Left kidney (tissue), 2 donors: ENCODE measurements around the gene AFG3L2. TPM values are rescaled to one million over a fixed set of nuclear protein-coding genes. Genes with fewer than 3 reads are reported as not detected.

ENCODE experiments used
- DNase-seq: peaks from one replicate; pipeline ENCODE4 v3.0.0-alpha.2; 2013
- polyA plus RNA-seq: library from polyadenylated mRNA; unstranded; fragments of 120-200 nt; gene quantifications from one replicate; pipeline ENCODE4 v1.2.1, GENCODE V29; 2013; ENCODE audit not compliant: insufficient read length

AFG3L2 gene
- polyA plus RNA-seq, 1 donor, result 84.9 TPM

DNA sequence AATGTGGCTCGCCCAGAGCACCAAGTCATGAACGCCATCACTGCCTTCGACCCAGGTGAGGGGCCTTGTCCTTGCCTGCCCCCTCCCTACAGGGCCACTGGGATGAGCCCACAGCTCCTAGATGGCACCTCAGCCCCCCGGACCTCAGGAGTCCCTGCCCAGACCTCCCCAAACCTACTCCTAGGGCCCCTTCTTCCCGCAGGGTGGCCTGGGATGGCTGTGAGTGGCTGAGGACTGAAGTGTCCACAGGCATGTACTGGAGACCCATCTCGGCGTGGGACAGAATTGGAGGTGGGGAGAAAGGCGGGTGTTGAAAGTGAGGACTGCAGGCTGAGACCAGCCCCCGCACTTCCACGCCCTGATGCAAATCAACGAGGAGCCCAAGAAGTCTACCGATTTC is 71.8 kb downstream of the AFG3L2 start:
- no peak for DNase-seq

DNA sequence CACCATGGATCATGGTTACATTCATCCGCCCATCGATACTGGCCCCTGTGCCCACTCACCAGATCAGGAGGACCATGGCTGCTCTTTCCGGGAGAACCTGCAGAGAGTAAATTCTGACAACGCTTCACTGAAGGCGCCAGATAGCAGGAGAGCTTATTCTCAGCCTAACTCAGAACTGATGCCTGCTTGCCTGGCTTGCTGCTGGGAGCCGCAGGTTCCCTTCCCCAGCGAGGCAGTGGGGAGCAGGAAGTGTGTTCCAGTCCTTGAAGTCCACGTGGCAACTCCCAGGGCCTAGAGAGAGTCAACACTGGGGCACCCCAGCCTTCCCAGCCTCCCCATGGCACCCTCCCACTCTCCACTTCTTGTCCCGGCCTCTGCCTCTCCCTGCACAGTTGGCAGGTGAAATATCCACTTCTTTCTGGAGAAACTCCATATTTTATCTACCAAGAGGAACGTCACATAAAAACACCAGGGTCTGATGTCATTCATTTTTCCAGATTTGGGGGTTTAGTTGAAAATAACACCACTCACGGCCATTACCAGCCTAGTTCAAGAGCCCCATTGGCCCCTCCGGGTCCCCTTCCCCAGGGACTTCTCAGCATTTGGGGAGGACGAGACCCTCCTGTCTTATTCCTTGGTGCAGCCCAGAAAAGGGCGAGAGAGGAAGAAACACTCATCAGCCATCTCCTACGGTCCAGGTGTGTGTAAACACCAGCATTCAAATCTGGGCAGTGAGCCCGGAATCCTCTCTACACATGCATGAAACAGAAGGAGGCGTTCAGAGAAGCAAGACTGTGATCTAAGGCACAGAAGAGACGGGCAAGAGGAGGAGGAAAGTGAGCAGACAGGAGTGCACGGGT is 72.4 kb downstream of the AFG3L2 start:
- DNase-seq, result no peak

DNA sequence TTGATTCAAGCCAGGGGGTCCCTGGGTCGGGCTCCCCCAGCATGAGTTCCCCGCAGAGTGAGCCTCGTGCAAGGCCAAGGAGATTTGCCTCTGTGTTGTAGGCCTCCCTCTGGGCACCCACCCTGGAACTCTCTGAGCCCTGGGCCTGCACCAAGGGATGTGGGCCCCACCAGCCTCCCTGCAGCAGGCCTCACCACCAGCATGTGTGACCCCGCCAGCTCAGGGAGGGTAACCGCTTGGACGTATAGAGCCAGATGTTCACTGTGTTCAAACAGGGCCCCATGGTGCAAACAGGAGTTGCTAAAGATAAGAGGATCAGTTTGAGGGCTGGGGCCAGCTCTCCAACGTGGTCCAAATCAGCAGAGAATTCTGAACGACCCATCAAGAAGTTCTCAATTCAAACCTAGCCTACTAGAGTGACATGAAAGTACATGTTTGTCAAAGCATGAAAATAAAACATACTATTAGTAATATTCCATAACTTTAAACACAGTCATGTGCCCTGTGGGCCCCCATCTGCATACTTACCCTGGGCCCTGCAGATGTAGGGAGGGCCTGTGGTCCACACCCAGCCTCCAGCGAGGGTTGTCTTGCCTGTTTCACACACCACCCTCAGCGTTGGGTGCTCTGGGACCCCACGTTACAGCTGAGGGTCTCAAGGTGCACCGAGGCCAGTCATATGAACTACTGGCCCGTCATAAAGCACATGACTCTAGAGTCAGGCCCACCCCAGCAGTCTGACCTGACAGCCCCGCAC is 74.5 kb downstream of the AFG3L2 start:
- DNase-seq, result no peak

- no peak for DNase-seq
Measured at GRCh38 chr18:12301263-12302005, 75.6 kb downstream of the AFG3L2 start.

- DNase-seq, result no peak
Measured at GRCh38 chr18:12299862-12300261, 77.2 kb downstream of the AFG3L2 start.

- DNase-seq, result no peak
Measured at GRCh38 chr18:12296457-12296856, 80.6 kb downstream of the AFG3L2 start.

DNA sequence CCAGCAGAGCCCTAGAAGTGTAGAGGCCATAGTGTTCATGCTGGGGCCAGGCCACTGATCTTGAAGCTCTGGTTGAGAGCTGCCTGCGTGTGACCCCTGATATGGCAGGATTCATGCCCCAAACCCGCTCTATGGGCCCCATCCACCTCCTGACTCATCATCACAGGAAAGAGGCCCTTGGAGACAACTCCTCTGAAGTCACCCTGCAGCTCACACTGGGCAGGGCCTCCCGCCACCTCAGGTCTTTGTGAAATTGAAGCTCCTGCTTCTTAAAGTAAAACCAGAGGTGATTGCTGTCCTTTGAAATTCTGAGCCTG is 81.0 kb downstream of the AFG3L2 start:
- no peak for DNase-seq

DNA sequence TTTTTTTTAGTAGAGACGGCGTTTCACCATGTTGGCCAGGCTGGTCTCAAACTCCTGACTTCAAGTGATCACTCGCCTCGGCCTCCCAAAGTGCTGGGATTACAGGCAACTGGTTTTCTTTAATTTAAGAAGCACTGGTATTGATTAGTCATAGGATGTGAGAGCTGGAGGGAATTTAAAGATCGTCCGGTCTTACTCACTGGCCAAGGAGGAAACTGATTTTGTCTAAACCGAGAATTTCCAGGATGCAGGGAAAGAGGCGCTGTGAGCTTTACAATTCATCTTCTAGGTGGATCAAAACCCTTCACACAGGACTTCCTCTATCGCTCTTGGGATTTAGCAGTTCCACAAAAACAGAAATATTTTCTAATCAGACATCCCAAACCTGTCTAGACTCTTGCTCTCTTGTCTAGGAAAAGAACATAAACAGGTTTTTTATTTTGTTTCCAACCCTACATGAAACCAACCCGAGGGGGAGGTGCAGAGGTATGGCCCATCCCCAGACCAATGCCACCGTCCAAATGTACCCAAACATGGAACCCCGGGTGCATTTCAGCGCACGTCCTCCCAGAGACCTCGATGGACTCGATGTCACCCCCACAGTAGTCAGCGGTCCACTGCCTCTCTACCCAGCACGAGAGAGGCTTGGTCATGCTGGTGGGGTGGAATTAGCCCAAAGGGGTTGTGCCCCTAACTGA is 81.5 kb downstream of the AFG3L2 start:
- no peak for DNase-seq

GRCh38 chr18:12293831-12294230 is 83.2 kb downstream of the AFG3L2 start:
- DNase-seq, result no peak

DNA sequence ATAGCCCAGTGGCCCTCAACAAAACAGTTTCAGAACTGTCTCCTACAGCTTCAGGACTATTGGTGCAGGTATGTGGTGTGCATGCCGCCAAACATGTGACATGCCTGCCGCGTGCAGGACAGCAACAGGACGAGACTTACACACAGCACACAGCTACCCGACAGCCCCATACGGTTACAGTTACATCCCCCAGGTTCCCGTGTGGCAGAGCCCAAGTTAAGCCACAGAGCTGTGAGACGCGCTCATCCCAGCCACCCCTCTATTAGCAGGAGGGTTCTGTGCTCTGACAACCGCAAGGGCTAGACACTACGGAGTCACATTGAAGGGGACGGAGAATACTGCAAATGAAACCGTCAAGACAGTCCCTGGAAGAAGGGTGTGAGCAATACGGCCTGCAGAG is 85.3 kb downstream of the AFG3L2 start:
- DNase-seq, result no peak

DNA sequence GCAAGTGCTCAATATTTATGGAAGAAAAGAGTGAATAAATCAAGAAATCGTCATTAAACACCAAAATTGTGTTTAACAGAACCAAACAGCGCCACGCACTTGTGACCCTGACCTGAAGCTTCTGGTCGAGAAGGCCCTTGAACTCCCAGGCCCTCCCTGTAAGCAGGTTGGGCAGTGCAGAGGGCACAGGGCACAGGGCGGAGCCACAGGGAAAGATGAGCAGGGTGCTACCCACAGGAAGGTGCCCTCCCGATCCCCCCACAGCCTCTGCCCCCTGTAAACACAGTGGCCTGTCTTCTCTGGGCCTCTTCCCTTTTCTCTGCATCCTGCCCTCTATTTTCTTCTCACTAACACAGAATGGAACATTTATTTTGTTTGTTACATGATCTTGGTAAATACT is 85.9 kb downstream of the AFG3L2 start:
- DNase-seq, result no peak

DNA sequence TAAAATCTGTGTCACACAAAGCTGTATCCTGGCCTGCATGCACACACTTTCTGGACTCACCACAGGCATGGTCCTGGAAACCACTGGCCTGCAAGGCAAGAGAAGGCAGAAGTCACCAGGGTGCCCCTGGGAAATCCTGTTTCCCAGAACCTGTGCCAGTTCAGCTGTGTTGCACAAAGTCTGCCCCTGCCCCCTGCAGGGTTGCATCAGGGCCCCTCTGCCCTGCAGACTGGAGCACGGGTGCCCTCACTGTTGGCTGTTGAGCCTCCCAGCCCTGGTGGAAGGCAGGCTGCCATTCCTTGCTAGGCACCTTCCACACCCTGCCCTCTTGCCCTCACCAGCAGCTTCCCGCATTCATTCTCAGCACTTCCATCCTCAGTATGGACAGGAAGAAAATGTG is 86.9 kb downstream of the AFG3L2 start:
- DNase-seq, result no peak

DNA sequence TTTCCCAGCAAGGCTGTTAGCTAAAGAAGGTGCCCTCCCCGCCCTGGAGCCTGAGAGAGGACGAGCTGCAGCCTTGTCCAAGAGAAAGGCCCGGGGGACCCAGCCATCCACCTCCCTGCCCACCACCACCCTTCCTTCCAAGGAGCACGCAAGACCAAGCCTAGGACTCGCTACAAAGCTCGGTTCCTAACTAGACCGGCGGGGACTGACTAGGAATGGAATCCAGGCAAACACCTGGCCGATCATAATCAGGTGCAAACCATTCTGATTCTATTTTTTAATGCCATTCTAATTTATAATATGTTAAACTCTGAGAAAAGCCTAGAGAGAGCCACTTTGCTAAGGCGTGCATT is 88.6 kb downstream of the AFG3L2 start:
- no peak for DNase-seq

GRCh38 chr18:12287684-12288402 is 89.2 kb downstream of the AFG3L2 start:
- DNase-seq, result peak; percentile 56

DNA sequence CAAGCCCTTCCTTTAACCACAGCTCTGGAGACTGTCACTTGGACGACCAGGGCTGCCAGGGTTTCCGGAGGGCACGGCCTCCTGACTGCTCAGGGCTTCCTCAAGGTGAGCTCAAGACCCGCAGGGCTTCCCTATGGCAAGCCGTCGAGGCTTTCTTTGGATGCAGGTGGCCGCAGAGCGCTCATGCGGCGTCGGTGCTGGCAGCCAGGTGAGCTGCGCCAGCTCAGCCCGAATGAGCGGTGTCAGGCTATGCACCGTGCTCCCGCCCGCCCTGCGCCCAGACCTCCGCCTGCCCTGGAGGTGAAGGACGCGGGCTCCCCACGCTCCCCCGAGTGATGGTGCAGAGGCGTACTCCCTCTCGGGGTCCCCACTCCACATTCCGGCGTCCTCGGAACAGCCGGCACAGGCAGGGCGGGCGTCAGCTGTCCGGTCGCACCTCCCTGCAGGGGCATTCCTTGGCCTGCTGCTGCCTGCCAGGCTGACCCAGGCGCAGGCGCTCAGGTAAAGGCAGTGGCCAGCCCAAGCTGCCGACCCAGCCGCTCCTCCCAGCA is 89.8 kb downstream of the AFG3L2 start:
- DNase-seq, result no peak

GRCh38 chr18:12283666-12284065 is 93.4 kb downstream of the AFG3L2 start:
- no peak for DNase-seq

DNA sequence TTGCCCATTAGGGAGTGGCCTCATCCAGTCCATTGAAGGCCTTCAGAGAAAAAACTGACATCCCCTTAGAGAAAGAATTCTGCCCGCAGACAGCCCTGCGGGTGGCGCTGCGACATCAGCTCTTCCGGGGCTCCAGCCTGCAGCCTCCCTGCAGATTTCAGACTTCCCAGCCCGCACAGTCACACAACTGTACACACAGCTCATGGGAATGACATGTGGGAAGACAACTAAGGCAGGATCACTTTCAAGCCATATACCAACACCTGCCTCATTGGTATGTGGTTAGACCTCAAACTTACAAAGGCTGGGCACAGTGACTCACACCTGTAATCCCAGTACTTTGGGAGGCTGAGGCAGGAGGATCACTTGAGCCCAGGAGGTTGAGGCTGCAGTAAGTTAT is 93.8 kb downstream of the AFG3L2 start:
- no peak for DNase-seq

DNA sequence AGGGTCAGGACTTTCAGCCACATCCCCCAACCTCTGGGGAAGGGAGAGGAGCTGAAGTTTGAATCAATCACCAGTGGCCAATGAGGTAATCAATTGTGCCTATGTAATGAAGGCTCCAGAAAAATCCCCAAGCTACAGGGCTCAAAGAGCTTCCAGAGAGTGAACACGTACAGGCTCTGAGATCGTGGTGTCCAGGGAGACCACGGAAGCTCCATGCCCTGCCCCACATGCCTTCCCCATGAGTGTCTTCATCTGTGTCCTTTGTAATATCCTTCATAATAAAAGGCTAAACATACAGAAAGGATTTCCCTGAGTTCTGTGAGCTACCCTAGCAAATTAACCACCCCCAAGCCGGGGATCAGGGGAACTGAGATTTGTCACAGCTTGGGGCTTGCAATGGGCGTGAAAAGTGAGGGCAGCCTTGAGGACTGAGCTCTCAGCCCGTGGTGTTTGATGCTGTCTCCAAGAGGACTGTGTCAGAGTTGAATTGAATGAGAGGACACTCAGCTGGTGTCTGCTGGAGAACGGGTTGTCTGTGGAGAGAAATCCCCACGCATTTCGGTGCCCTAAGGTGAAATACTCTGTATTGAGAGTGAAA is 94.5 kb downstream of the AFG3L2 start:
- no peak for DNase-seq

DNA sequence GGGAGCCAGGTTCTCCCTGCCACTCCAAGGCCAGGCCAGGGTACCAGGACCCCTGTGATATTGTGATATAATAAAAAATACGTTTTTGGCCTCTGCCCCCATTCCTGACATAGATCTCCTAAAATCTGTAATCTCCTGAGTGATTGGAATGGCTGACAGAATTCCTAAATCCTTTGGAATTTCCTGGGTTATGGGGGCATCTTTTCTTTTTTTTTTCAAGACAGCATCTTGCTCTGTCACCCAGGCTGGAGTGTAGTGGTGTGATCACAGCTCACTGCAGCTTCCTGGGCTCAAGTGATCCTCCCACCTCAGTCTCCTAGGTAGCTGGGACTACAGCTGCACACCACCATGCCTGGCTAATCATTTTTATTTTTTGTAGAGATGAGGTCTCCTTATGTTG is 95.2 kb downstream of the AFG3L2 start:
- DNase-seq, result no peak

DNA sequence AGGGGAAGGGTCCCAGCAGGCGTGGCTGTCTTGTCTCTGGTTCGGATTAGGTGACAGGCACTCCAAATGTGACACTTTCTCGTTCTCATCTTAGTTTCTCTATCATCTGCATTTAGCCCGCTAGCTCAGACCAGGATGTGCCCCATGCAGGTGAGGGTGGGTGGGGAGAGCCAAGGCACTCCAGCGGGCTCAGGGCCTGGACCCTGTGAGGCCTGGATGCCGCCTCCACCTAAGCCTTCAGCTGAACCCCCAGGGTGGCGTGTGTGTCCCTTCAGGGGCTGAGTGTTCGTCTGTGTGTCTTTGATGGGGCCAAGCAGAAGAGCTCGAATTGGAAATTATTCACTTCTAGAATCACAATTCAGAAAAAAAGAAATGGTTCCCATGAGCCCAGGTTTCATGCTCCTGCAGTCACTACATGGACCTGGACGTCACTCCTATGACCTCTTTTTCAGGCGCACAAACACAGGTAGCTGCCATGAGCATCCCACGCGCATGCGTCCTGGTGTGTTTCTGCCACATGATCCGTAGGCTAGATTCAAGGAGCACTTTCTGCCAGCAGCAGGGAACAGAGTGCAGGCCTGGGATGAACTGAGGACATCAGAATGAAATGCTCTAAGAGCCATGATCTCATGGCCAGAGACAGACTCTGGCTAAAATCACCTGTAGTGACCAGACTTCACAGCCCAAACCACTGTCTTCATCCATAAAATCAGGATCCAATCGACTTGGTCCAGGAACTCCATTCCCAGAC is 97.1 kb downstream of the AFG3L2 start:
- no peak for DNase-seq
